ENCODE measurements around the gene TMEM175. TPM values are rescaled to one million over a fixed set of nuclear protein-coding genes. Genes with fewer than 3 reads are reported as not detected.
"Not testable (repeated sequence)": the region's sequence is repeated elsewhere in the genome, so short reads cannot be mapped to it uniquely, and the experiment has no call there.

The TMEM175 gene
- total RNA-seq, 1 experiment from 2014 or later = 15.0 TPM

GRCh38 chr4:909821-910220, 22.4 kb upstream of the TMEM175 start:
- Histone ChIP-seq H3K27me3 (no peaks in the 10 kb centered on the region), H3K4me3 (no peak overlapping the region), H3K36me3 (no peaks in the 10 kb centered on the region), H3K9me3 (no peaks in the 10 kb centered on the region)
- no peak for DNase-seq

DNA sequence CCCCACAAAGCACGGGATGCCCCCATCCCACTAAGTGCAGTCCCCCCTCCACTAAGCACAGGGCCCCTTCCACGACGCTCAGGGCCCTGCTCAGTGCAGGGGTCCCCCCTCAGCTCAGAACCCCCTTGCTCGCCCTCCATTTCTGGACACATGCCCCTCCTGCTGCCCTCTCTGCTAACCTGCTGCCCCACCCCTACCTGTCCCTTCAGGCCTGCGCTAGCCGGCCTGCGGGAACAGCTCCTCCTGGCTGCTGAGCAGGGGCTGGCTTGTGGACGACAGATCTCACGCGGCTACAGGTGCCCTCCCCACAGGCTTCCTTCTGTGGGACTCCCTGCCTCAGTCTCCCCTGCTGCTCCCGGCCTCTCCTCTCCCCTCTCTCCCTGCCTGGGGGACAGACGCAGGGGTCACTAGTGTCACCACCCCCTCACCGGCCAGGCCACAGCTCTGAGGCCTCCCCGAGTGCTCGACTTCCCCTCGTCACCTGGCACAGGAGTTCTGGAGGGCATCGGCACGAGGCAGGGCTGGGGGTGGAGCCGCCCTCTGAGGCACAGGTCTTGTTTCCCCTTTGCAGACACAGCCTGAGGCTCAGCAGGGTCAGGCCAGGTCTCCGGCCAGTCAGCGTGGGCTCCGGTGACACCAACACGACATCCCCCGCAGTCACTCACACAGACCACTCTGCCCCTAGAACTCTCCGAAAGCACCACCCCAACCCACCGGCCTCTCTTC, 21.7 kb upstream of the TMEM175 start:
- Histone ChIP-seq H3K27me3 (no peaks in the 10 kb centered on the region), H3K36me3 (no peaks in the 10 kb centered on the region), H3K4me3 (no peak overlapping the region), H3K9me3 (no peaks in the 10 kb centered on the region)
- no peak for DNase-seq

GRCh38 chr4:911221-911751, 21.0 kb upstream of the TMEM175 start:
- no peaks in the 10 kb centered on the region for H3K27me3 ChIP-seq
- H3K9me3 ChIP-seq = no peaks in the 10 kb centered on the region
- DNase-seq = no peak
- H3K36me3 ChIP-seq = no peaks in the 10 kb centered on the region
- no peak overlapping the region for H3K4me3 ChIP-seq

- H3K4me3 ChIP-seq = no peak overlapping the region
- no peaks in the 10 kb centered on the region for H3K9me3 ChIP-seq
- no peak for DNase-seq
- H3K27me3 ChIP-seq = no peaks in the 10 kb centered on the region
- H3K36me3 ChIP-seq = no peaks in the 10 kb centered on the region
These were observed 20.3 kb upstream of the TMEM175 start for GRCh38 chr4:911871-912490.

GRCh38 chr4:912548-913279, 19.5 kb upstream of the TMEM175 start:
- H3K36me3 ChIP-seq = no peaks in the 10 kb centered on the region
- DNase-seq = no peak
- no peaks in the 10 kb centered on the region for H3K9me3 ChIP-seq
- H3K4me3 ChIP-seq = no peak overlapping the region
- no peaks in the 10 kb centered on the region for H3K27me3 ChIP-seq

DNA sequence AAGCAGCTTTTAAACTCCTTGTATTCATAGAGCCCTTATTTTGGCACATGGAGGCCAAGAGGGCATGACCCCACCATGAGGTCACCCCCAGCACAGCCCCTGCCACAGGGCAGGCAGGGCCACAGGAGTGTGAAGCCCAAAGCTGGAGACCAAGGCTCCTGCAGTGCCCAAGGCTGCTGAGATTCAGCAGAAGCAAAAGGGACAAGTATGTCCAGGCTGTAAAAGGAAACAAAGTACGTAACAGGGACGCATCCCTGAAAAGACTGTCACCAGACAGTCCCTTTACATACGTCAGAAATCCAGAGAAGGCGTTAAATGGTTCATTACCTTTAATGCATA, 19.0 kb upstream of the TMEM175 start:
- no peak overlapping the region for H3K4me3 ChIP-seq
- H3K27me3 ChIP-seq = no peaks in the 10 kb centered on the region
- H3K36me3 ChIP-seq = no peaks in the 10 kb centered on the region
- no peak for DNase-seq
- no peaks in the 10 kb centered on the region for H3K9me3 ChIP-seq

GRCh38 chr4:914531-914930, 17.7 kb upstream of the TMEM175 start:
- Histone ChIP-seq H3K4me3 (no peak overlapping the region), H3K27me3 (no peaks in the 10 kb centered on the region), H3K36me3 (no peaks in the 10 kb centered on the region), H3K9me3 (no peaks in the 10 kb centered on the region)
- no peak for DNase-seq

- Histone ChIP-seq H3K27me3 (no peaks in the 10 kb centered on the region), H3K36me3 (no peaks in the 10 kb centered on the region), H3K4me3 (no peak overlapping the region), H3K9me3 (no peaks in the 10 kb centered on the region)
- no peak for DNase-seq
These were observed 17.2 kb upstream of the TMEM175 start for GRCh38 chr4:915041-915474.

DNA sequence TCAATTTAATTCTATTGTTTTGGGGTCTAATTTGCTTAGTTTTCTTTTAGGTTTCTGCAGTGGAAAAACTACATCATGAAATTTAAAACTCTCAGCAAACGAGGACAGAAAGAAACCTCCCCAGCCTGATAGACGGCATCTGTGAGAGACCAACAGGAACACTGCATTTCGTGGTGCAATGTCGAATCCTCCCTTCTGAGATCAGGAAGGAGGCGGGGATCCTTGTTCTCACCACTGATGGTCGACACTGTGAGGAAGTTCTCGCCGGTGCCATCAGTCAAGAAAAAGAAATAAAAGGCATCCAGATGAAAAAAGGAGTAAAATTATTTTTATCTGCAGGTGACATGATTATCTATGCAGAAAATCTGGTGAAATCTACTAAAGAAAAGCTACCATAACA, 16.7 kb upstream of the TMEM175 start:
- no peaks in the 10 kb centered on the region for H3K36me3 ChIP-seq
- H3K9me3 ChIP-seq = no peaks in the 10 kb centered on the region
- DNase-seq = no peak
- H3K27me3 ChIP-seq = no peaks in the 10 kb centered on the region
- no peak overlapping the region for H3K4me3 ChIP-seq

DNA sequence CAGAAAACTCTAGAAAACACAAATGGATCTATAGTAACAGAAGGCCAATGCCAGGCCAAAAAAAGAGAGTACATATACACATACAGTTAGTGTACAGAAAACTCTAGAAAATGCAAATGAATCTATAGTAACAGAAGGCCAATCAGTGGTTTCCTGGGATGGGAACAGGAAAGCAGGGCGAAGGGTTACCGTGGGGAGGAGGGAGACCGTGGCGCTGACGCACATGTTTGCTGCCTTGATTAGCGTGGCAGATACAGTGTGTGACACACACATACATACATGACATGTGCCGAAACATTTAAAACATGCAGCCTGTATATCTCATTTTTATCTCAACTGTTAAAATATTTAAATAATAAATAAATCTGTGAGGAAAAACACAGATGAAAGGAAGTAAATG, 14.8 kb upstream of the TMEM175 start:
- Histone ChIP-seq H3K4me3 (no peak overlapping the region), H3K27me3 (no peaks in the 10 kb centered on the region), H3K9me3 (no peaks in the 10 kb centered on the region), H3K36me3 (no peaks in the 10 kb centered on the region)
- no peak for DNase-seq

DNA sequence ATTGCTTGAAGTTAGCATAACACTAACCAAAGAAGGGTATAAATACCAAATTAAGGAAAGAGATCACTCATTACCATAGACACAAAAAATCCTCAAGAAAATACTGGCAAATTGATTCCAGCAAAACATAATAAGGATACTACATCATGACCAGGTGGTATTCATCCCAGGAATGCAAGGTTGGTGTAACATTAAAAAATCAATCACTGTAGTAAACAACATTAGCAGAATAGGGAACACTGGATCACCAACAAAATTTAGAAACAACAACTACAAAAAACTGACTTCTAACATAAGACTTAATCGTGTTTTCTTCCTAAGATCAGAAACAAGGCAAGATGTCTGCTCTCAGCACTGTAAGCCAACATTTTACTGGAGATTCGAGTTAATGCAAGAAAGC, 14.3 kb upstream of the TMEM175 start:
- no peak for DNase-seq
- Histone ChIP-seq H3K36me3 (no peaks in the 10 kb centered on the region), H3K9me3 (no peaks in the 10 kb centered on the region), H3K27me3 (no peaks in the 10 kb centered on the region), H3K4me3 (no peak overlapping the region)

DNA sequence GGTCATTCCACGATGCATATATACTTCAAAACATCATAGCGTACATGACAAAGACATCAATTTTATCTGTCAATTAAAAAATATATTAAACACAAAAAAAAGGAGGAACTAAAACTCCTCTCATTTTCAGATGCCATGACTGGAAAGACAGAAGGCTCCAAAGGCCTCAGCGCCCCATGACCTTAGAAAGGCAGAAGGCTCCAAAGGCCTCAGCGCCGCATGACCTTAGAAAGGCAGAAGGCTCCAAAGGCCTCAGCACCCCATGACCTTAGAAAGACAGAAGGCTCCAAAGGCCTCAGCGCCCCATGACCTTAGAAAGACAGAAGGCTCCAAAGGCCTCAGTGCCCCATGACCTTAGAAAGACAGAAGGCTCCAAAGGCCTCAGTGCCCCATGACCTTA, 13.7 kb upstream of the TMEM175 start:
- H3K27me3 ChIP-seq, H3K9me3 ChIP-seq, DNase-seq, H3K4me3 ChIP-seq, H3K36me3 ChIP-seq: not testable (repeated sequence)

DNA sequence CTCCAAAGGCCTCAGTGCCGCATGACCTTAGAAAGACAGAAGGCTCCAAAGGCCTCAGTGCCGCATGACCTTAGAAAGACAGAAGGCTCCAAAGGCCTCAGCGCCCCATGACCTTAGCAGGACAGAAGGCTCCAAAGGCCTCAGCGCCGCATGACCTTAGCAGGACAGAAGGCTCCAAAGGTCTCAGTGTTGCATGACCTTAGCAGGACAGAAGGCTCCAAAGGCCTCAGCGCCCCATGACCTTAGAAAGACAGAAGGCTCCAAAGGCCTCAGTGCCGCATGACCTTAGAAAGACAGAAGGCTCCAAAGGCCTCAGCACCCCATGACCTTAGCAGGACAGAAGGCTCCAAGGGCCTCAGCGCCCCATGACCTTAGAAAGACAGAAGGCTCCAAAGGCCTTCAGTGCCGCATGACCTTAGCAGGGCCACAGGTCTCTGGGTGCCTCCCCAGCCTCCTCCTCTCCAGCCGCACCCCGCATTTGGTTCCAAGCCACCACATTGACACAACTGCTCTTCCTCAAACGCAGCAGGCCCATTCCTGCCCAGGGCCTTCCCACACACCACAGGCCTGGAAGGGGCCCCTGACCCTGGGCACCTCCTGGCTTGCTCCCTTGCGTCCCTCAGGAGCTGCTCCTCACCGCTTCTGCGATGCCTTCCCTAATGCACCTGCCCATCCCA, 13.1 kb upstream of the TMEM175 start:
- not testable (repeated sequence) for H3K9me3 ChIP-seq, H3K27me3 ChIP-seq, H3K4me3 ChIP-seq, H3K36me3 ChIP-seq, DNase-seq

GRCh38 chr4:921830-922331, 10.4 kb upstream of the TMEM175 start:
- Histone ChIP-seq H3K36me3 (no peaks in the 10 kb centered on the region), H3K9me3 (no peaks in the 10 kb centered on the region), H3K27me3 (no peaks in the 10 kb centered on the region), H3K4me3 (no peak overlapping the region)
- no peak for DNase-seq

GRCh38 chr4:924107-925096, 7.9 kb upstream of the TMEM175 start:
- no peaks in the 10 kb centered on the region for H3K36me3 ChIP-seq

DNA sequence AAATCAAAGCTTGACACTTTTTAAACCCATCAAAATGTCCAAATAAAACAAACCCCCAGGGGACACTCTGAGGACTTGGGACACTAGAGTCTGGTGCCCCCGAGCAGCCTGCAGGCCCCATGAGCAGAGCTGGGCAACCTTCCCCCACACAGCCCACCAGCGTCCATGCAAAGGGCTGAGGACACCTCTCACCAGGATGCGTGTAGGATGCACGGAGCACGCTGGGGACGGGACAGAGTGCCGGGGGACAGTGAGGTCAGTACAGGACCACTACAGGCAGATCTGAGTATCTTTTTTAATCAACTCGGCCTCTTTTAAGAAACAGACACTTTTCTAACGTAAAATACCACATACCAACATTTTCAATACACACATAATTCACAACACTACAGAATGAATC, 7.1 kb upstream of the TMEM175 start:
- no peak overlapping the region for H3K4me3 ChIP-seq
- no peak for DNase-seq
- no peaks in the 10 kb centered on the region for H3K9me3 ChIP-seq
- H3K27me3 ChIP-seq = no peaks in the 10 kb centered on the region
- H3K36me3 ChIP-seq = no peaks in the 10 kb centered on the region

More at GRCh38 chr4:924107-925096, 7.9 kb upstream of the TMEM175 start:
- Histone ChIP-seq H3K27me3 (no peaks in the 10 kb centered on the region), H3K9me3 (no peaks in the 10 kb centered on the region), H3K4me3 (no peak overlapping the region)
- DNase-seq = peak; percentile 13

All from MG63 (cell line).